ENCODE results near the gene FEV.

DNA sequence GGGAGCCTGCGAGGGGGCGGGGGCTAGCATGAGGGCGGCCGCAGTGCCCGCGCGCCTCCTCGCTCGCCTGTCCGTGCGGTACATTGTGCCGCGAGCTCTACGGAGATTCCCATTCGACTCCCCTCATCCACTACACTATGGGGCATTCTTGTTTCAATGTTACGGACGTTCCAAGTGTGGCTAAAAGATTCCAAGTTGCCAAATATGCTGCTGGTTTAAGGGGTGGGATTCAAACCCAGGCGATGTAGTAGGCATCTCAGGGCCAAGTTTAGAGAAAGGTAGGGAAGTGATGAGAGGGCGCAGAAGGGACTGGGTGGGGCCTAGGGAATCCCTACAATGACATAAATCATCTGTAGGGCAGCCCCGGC, 18.3 kb upstream of the FEV start:
- no peak for TF ChIP-seq YY1 (IDR thresholded peaks at IDR 0.05; ENCODE audit: insufficient read depth, insufficient read length)
- TF ChIP-seq ZNF274 (IDR thresholded peaks at IDR 0.05; ENCODE audit: low read depth, low read length), result no peak
- TF ChIP-seq SUZ12 (IDR thresholded peaks at IDR 0.05; ENCODE audit: extremely low read depth, insufficient read depth, insufficient read length), result no peak
